DND-41 (cell line): ENCODE measurements around the gene OXA1L.
"Not testable (repeated sequence)": the region's sequence is repeated elsewhere in the genome, so short reads cannot be mapped to it uniquely, and the experiment has no call there.

Experiments
- ATAC-seq: fragments of 200-7000 bp; cut with Tn5 transposase; 3 replicates; pipeline ENCODE4 v1.9.1; 2021; ENCODE audit warnings: low read depth; ENCODE audit not compliant: insufficient read depth
- DNase-seq: peaks from one replicate; pipeline ENCODE4 v3.0.0-alpha.2; 2020
- H2AFZ ChIP-seq: 2 replicates; pipeline ENCODE4 v1.6.0; 2012; ENCODE audit warnings: low read depth, low read length
- H3K27ac ChIP-seq: 2 replicates; pipeline ENCODE4 v1.5.1; 2012; ENCODE audit warnings: low read length, inconsistent platforms
- H3K27me3 ChIP-seq: fragments of 200-600 bp; sonication (generic); 2 replicates; pipeline ENCODE4 v1.6.0; 2012; ENCODE audit warnings: low read length, mild to moderate bottlenecking, inconsistent platforms; ENCODE audit not compliant: insufficient read depth, poor library complexity
- H3K36me3 ChIP-seq: 2 replicates; pipeline ENCODE4 v1.5.1; 2012; ENCODE audit warnings: low read length, inconsistent platforms; ENCODE audit not compliant: insufficient read depth
- H3K4me1 ChIP-seq: 2 replicates; pipeline ENCODE4 v1.5.1; 2012; ENCODE audit warnings: mild to moderate bottlenecking, low read length; ENCODE audit not compliant: insufficient read depth
- H3K4me2 ChIP-seq: 2 replicates; pipeline ENCODE4 v1.6.0; 2012; ENCODE audit warnings: mild to moderate bottlenecking, moderate library complexity, low read length, inconsistent platforms; ENCODE audit not compliant: insufficient read depth
- H3K4me3 ChIP-seq, 2 experiments: fragments of 200-600 bp in 1 of 2; shearing (Covaris generic) in 1 of 2; 2 replicates each; pipeline ENCODE4 v1.5.1; 2012 to 2016; ENCODE audit warnings: inconsistent platforms in 2 of 2, low read length in 2 of 2, mild to moderate bottlenecking in 2 of 2, low read depth in 1 of 2, moderate library complexity in 1 of 2
- H3K79me2 ChIP-seq: 2 replicates; pipeline ENCODE4 v1.6.0; 2012; ENCODE audit warnings: low read length, inconsistent platforms; ENCODE audit not compliant: insufficient read depth
- H3K9ac ChIP-seq: 2 replicates; pipeline ENCODE4 v1.6.0; 2012; ENCODE audit warnings: low read depth, mild to moderate bottlenecking, inconsistent platforms, low read length, moderate library complexity
- H3K9me3 ChIP-seq: 2 replicates; pipeline ENCODE4 v1.5.1; 2012; ENCODE audit warnings: low read length, moderate library complexity, mild to moderate bottlenecking, inconsistent platforms; ENCODE audit not compliant: insufficient read depth, severe bottlenecking
- H4K20me1 ChIP-seq: 2 replicates; pipeline ENCODE4 v1.6.0; 2012; ENCODE audit warnings: low read length; ENCODE audit not compliant: insufficient read depth
- CTCF ChIP-seq: IDR thresholded peaks from 2 replicates; pipeline ENCODE4 v1.5.1; 2012; ENCODE audit warnings: borderline replicate concordance, low read length, moderate library complexity, mild to moderate bottlenecking; ENCODE audit not compliant: poor library complexity, severe bottlenecking; ENCODE audit errors: extremely low read depth
- EZH2 ChIP-seq: IDR thresholded peaks from 3 replicates; pipeline ENCODE4 v1.6.1; 2012; ENCODE audit warnings: borderline replicate concordance, low read depth, mild to moderate bottlenecking, moderate library complexity, low read length, inconsistent platforms; ENCODE audit not compliant: severe bottlenecking

OXA1L gene

GRCh38 chr14:22801716-22802115, 35.2 kb downstream of the OXA1L start:
- Histone ChIP-seq H3K4me2 (no peak overlapping the region), H3K79me2 (no peaks in the 10 kb centered on the region), H3K9ac (no peak overlapping the region), H3K9me3 (no peaks in the 10 kb centered on the region), H4K20me1 (no peaks in the 10 kb centered on the region), H3K27me3 (peaks cover 12% of the 10 kb centered on the region), H2AFZ (no peak overlapping the region), H3K36me3 (no peaks in the 10 kb centered on the region), H3K27ac (no peak overlapping the region), H3K4me3 (no peak overlapping the region), H3K4me1 (no peaks in the 10 kb centered on the region)
- ATAC-seq (no peak), DNase-seq (no peak)
- TF ChIP-seq CTCF (no peak), EZH2 (no peak)

GRCh38 chr14:22802860-22803686, 36.6 kb downstream of the OXA1L start:
- no peaks in the 10 kb centered on the region for H3K4me1 ChIP-seq
- H4K20me1 ChIP-seq = no peaks in the 10 kb centered on the region
- no peak overlapping the region for H2AFZ ChIP-seq
- no peak overlapping the region for H3K4me2 ChIP-seq
- H3K36me3 ChIP-seq = no peaks in the 10 kb centered on the region
- H3K9me3 ChIP-seq = no peaks in the 10 kb centered on the region
- no peak overlapping the region for H3K9ac ChIP-seq
- ATAC-seq (no peak), DNase-seq (no peak)
- H3K27me3 ChIP-seq = peaks cover 12% of the 10 kb centered on the region
- H3K79me2 ChIP-seq = no peaks in the 10 kb centered on the region
- no peak for TF ChIP-seq CTCF
- TF ChIP-seq EZH2 = no peak
- no peak overlapping the region for H3K27ac ChIP-seq
- H3K4me3 ChIP-seq = no peak overlapping the region

- Histone ChIP-seq H2AFZ (no peak overlapping the region), H4K20me1 (no peaks in the 10 kb centered on the region), H3K27me3 (peaks cover 9% of the 10 kb centered on the region), H3K36me3 (no peaks in the 10 kb centered on the region), H3K27ac (no peak overlapping the region), H3K4me3 (no peak overlapping the region), H3K9me3 (no peaks in the 10 kb centered on the region), H3K4me1 (no peaks in the 10 kb centered on the region), H3K4me2 (no peak overlapping the region), H3K79me2 (no peaks in the 10 kb centered on the region), H3K9ac (no peak overlapping the region)
- ATAC-seq = no peak
- no peak for TF ChIP-seq EZH2
- no peak for TF ChIP-seq CTCF
- DNase-seq = no peak
Measured at GRCh38 chr14:22803687-22803974, 37.1 kb downstream of the OXA1L start.

GRCh38 chr14:22805235-22805634, 38.7 kb downstream of the OXA1L start:
- H3K4me1 ChIP-seq, H3K9me3 ChIP-seq, H3K27ac ChIP-seq, H3K9ac ChIP-seq, H3K4me3 ChIP-seq, H3K4me2 ChIP-seq, H4K20me1 ChIP-seq, H3K36me3 ChIP-seq, H2AFZ ChIP-seq, H3K27me3 ChIP-seq, ATAC-seq, H3K79me2 ChIP-seq, DNase-seq: not testable (repeated sequence)
